Suprapubic skin (tissue), 3 donors: ENCODE data around the gene ASH1L.

ENCODE experiments used
- POLR2A ChIP-seq, 2 donors: fragments of 450-650 bp; IDR thresholded peaks; one replicate each; pipeline ENCODE4 v1.6.1; 2017; ENCODE audit warnings: antibody characterized with exemption in 2 of 2, mild to moderate bottlenecking in 2 of 2, moderate library complexity in 2 of 2
- TF ChIP-seq, protein P1 (sequence below), 2 donors: fragments of 200-600 bp in 1 of 2; fragments of 450-650 bp in 1 of 2; sonication (generic) in 1 of 2; IDR thresholded peaks; one replicate each; pipeline ENCODE4 v1.5.1; 2016 to 2019; ENCODE audit warnings: antibody characterized with exemption in 2 of 2, mild to moderate bottlenecking in 1 of 2, moderate library complexity in 1 of 2

DNA sequence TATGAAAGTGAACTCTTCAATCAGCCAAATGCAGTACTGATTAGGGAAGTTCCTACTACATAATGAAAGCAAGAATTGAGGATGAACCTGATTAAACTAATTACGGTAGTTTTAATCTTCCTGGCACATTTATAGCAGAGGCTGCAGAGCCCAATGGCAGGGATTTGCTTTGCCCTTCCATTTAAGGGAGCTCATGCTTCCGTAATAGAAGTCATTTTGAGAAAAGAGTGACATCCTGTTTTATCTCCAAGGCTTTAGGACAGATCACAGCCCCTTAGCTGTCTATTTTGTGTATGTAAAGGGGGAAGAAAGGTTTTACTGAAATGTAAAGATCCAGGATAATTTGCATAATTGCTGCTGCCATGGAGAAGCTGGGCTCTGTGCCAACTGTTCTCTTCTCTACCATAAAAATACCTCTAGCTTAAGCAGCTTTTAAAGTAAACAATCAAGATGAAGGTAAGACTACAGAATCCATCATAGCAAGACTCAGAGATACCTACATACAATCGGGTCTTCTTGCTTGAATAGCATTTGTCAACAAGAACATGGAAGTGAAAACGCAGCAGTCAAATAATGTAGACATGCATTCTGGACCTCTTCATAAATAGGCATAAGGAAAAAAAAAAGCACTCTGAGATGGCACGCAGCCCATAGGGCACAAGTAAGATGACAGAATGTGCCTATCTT lies 62.5 kb downstream of the ASH1L start:
- TF ChIP-seq, protein P1, sequence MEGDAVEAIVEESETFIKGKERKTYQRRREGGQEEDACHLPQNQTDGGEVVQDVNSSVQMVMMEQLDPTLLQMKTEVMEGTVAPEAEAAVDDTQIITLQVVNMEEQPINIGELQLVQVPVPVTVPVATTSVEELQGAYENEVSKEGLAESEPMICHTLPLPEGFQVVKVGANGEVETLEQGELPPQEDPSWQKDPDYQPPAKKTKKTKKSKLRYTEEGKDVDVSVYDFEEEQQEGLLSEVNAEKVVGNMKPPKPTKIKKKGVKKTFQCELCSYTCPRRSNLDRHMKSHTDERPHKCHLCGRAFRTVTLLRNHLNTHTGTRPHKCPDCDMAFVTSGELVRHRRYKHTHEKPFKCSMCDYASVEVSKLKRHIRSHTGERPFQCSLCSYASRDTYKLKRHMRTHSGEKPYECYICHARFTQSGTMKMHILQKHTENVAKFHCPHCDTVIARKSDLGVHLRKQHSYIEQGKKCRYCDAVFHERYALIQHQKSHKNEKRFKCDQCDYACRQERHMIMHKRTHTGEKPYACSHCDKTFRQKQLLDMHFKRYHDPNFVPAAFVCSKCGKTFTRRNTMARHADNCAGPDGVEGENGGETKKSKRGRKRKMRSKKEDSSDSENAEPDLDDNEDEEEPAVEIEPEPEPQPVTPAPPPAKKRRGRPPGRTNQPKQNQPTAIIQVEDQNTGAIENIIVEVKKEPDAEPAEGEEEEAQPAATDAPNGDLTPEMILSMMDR (IDR thresholded peaks at IDR 0.05): no peak
- no peak for TF ChIP-seq POLR2A (IDR thresholded peaks at IDR 0.05)
